ENCODE measurements around the gene DSE. TPM values are rescaled to one million over a fixed set of nuclear protein-coding genes. Genes with fewer than 3 reads are reported as not detected.

Gene DSE
- total RNA-seq, 1 experiment from 2014 or later = 86.5 TPM

GRCh38 chr6:116436586-116436985 lies 65.8 kb downstream of the DSE start:
- POLR2A ChIA-PET = interaction anchor here (0.6 to 2.0 kb wide), 3 partner anchors 8 to 157 kb away, joined by 3 to 7 read pairs (median 6); partner anchors contain the start of gene TSPYL1
- no peaks in the 10 kb centered on the region for H3K9me3 Mint-ChIP-seq (ENCODE audit: unreplicated experiment)
- CTCF ChIA-PET = interaction anchor here (0.5 to 1.2 kb wide), 5 partner anchors 11 to 149 kb away, joined by 3 to 4 read pairs (median 3); no protein-coding TSS in a partner anchor
- DNase-seq (ENCODE audit: unreplicated experiment) = no peak
- no peak overlapping the region for H3K4me3 Mint-ChIP-seq (ENCODE audit: unreplicated experiment)
- no peaks in the 10 kb centered on the region for H3K27me3 Mint-ChIP-seq (ENCODE audit: insufficient read depth, unreplicated experiment)
- H3K4me1 Mint-ChIP-seq (ENCODE audit: insufficient read depth, unreplicated experiment) = no peaks in the 10 kb centered on the region
- intact Hi-C loops (cut with micrococcal nuclease) = no loop called here
- H3K27ac Mint-ChIP-seq (ENCODE audit: low read depth, unreplicated experiment) = no peak overlapping the region
- no peak for TF ChIP-seq CTCF (IDR thresholded peaks at IDR 0.05; ENCODE audit: unreplicated experiment)
- no TSS peak for BruUV-seq (replicated peaks)
- H3K36me3 Mint-ChIP-seq (ENCODE audit: insufficient read depth, unreplicated experiment) = peaks cover 57% of the 10 kb centered on the region

DNA sequence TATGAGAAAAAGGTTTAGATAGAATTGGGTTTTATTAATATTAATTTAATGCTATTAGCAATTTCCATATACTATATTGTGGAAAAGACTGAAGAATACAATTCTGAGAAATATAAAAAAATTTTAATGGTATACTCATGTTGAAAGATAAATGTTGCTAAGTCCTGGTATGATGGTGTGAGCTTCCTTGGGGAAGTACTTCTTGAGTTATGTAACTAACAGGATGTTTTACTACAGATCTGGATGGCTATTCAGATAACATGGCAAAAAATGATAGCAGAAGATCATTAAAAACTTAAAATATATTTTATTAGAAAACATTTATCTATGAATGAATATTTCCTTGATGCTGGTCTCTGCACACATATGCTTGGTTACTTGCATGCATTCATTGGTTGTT lies 66.9 kb downstream of the DSE start:
- no peak overlapping the region for H3K4me3 Mint-ChIP-seq (ENCODE audit: unreplicated experiment)
- no peaks in the 10 kb centered on the region for H3K4me1 Mint-ChIP-seq (ENCODE audit: insufficient read depth, unreplicated experiment)
- H3K36me3 Mint-ChIP-seq (ENCODE audit: insufficient read depth, unreplicated experiment) = peaks cover 47% of the 10 kb centered on the region
- ChIA-PET POLR2A (interaction anchor here (1.0 to 1.9 kb wide), 2 partner anchors 10 to 158 kb away, joined by 4 to 7 read pairs; partner anchors contain the start of gene TSPYL1), CTCF (interaction anchor here (0.9 kb wide), 1 partner anchor 150 kb away, joined by 4 read pairs; no protein-coding TSS in a partner anchor)
- no TSS peak for BruUV-seq (replicated peaks)
- no peak overlapping the region for H3K27ac Mint-ChIP-seq (ENCODE audit: low read depth, unreplicated experiment)
- intact Hi-C loops (cut with micrococcal nuclease) = no loop called here
- no peak for TF ChIP-seq CTCF (IDR thresholded peaks at IDR 0.05; ENCODE audit: unreplicated experiment)
- no peaks in the 10 kb centered on the region for H3K9me3 Mint-ChIP-seq (ENCODE audit: unreplicated experiment)
- H3K27me3 Mint-ChIP-seq (ENCODE audit: insufficient read depth, unreplicated experiment) = no peaks in the 10 kb centered on the region
- no peak for DNase-seq (ENCODE audit: unreplicated experiment)

GRCh38 chr6:116438590-116439448 lies 68.1 kb downstream of the DSE start:
- Mint-ChIP-seq H3K4me3 (ENCODE audit: unreplicated experiment) (no peak overlapping the region), H3K36me3 (ENCODE audit: insufficient read depth, unreplicated experiment) (peaks cover 44% of the 10 kb centered on the region), H3K27me3 (ENCODE audit: insufficient read depth, unreplicated experiment) (no peaks in the 10 kb centered on the region), H3K9me3 (ENCODE audit: unreplicated experiment) (no peaks in the 10 kb centered on the region), H3K27ac (ENCODE audit: low read depth, unreplicated experiment) (peak overlapping the region; percentile 42), H3K4me1 (ENCODE audit: insufficient read depth, unreplicated experiment) (peaks cover 2% of the 10 kb centered on the region)
- no peak for TF ChIP-seq CTCF (IDR thresholded peaks at IDR 0.05; ENCODE audit: unreplicated experiment)
- CTCF ChIA-PET = interaction anchor here (0.6 to 2.1 kb wide), 2 partner anchors 15 to 116 kb away, joined by 5 read pairs; no protein-coding TSS in a partner anchor
- no peak for DNase-seq (ENCODE audit: unreplicated experiment)
- BruUV-seq (replicated peaks) = no TSS peak
- intact Hi-C loops (cut with micrococcal nuclease) = no loop called here
- POLR2A ChIA-PET = interaction anchor here (1.0 kb wide), 1 partner anchor 160 kb away, joined by 3 read pairs; the partner anchor contains the start of gene TSPYL1

GRCh38 chr6:116439522-116440051 lies 68.8 kb downstream of the DSE start:
- Mint-ChIP-seq H3K4me1 (ENCODE audit: insufficient read depth, unreplicated experiment) (peaks cover 8% of the 10 kb centered on the region), H3K27ac (ENCODE audit: low read depth, unreplicated experiment) (no peak overlapping the region), H3K9me3 (ENCODE audit: unreplicated experiment) (no peaks in the 10 kb centered on the region), H3K4me3 (ENCODE audit: unreplicated experiment) (no peak overlapping the region), H3K36me3 (ENCODE audit: insufficient read depth, unreplicated experiment) (peaks cover 44% of the 10 kb centered on the region), H3K27me3 (ENCODE audit: insufficient read depth, unreplicated experiment) (no peaks in the 10 kb centered on the region)
- intact Hi-C loops (cut with micrococcal nuclease) = loop anchor here (5.0 kb wide), 1 partner anchor 152 kb away; no protein-coding TSS in a partner anchor
- TF ChIP-seq CTCF (IDR thresholded peaks at IDR 0.05; ENCODE audit: unreplicated experiment) = no peak
- ChIA-PET CTCF (interaction anchor here (0.6 to 2.1 kb wide), 2 partner anchors 16 to 117 kb away, joined by 5 read pairs; no protein-coding TSS in a partner anchor), POLR2A (interaction anchor here (0.9 to 1.0 kb wide), 2 partner anchors 151 to 160 kb away, joined by 3 read pairs; partner anchors contain the start of gene TSPYL1)
- BruUV-seq (replicated peaks) = no TSS peak
- DNase-seq (ENCODE audit: unreplicated experiment) = no peak

Measured in MCF 10A (cell line).